NOMO-1 treated with dmso at 0.1 percent for 144 hours (cell line): Measurements from ENCODE around the gene VN1R5.
A peak's percentile ranks its signal among the peaks of the same experiment; 100 is the strongest.
"Not testable (repeated sequence)": the region's sequence is repeated elsewhere in the genome, so short reads cannot be mapped to it uniquely, and the experiment has no call there.

Experiments
- DNase-seq: peaks from one replicate; lab custom pipeline; 2025; ENCODE audit not compliant: unreplicated experiment; lab: John Stamatoyannopoulos, UW

VN1R5 gene

DNA sequence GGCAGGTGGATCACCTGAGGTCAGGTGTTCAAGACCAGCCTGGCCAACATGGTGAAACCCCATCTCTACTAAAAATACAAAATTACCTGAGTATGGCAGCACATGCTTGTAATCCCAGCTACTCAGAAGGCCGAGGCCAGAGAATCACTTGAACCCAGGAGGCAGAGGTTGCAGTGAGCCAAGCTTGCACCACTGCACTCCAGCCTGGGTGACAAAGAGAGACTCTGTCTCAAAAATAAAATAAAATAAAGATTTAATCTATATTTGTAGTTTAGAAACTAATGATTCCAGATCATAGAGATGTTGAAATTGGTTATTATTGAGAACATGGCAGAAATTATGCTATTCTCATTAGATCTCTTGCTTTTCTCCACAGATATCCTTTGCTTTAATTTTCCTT, at the start of gene VN1R5:
TSS of gene VN1R5 (plus strand) at position 301 of the 400 bp plus-strand sequence.
- not testable (repeated sequence) for DNase-seq

DNA sequence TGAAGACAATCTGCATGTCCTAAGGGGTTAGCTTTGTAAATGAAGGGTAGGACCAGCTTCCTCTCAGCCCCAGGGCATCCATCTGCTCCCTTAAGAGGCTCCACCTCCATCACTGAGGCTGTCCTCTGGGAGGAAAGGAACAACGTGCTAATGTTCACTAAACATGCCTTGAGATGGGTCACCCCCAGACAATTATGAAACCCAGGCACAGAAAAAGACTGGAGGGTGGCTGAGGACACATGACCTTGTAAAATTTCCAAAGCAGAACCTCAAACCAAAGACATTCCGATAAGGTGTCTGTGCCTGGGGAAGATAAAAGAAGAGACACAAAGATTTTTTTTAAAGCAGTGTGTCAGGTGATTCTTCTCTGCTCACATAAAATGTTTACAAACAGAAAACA, 46.5 kb upstream of the VN1R5 start:
- DNase-seq, result no peak

DNA sequence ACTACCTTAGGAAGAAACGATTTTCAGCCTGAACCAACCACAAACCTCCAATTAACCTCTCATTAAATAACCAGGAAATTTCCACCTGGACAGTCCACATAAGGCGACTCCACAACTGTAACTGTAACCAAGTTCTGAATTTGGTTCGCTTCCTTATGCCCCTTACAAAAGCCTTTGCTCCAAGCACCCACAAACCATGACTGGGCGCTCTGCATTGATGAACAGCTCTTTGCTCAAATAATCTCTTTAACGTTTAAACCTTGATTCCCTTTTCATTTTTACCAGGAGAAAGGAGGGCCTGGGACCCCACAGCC, 45.9 kb upstream of the VN1R5 start:
- DNase-seq, result no peak

DNA sequence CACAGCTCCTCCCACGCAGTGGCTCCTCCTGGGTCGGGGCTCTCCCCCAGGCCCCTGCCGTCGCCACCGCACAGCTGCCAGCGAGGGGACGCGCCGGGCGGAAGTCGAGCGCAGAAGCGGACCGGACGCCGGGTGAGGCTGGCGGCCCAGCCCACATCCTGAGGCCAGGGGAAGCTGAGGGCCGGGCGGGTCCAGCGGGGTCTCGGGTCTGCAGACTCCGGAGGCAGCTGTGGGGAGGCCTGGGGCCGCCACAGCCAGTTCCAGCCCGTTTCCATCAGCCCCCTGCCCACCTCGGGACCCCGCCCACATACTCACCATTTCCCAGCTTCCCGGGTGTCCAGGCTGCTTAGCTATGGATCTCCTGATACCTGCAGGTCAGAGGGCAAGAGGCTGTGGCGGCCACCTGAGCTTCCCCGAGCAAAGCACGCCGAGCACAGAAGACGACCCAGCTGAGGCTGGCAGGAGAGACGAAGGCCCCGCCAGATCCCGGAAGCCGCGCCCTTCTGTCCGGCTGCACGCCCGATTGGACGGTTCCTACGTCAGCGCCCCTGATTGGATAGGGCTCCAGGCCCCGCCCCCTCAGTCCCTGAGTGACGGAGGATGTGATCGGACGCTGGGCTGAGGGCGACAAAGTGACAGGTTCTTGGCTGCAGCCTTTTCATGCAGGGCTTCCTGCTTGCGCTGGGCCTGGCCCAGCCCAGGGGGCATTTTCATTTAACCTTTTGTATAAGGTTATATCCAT, 45.3 kb upstream of the VN1R5 start:
- DNase-seq, result peak; percentile 97

DNA sequence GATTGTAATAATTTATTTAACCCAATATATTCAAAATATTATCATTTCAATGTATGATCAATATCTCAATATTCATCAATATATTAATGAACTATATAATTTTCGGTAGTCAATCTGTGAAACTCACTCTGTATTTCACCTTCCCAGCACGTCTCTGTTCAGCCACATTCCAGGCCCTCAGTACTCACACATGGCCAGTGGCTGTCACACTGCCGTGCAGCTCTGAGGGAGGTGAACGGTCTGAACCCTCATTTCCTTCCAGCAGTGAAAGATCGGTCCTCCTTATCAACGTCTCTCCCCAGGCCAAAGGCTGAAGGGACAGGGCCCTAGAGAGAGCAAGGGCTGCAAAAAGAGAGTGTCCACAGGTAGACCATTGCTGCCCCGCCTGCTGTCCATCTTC, 44.5 kb upstream of the VN1R5 start:
- no peak for DNase-seq

DNA sequence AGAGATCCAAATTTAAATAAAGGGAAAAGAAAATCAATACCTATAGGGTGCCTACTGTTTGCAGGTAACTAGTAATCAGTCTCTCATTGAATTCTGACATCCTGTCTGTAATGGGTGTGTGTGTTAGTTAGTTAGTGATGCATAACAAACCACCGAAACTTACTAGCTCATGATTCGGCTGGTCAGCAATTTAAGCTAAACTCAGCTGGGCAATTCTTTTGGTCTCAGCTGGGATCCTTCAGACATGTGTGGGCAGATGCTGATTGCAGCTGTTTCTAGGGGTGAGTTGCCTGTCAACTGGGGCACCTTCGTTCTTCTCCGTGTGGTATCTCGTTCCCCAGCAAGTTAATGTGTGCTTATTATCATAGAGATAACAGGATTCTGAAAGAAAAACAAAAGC, 43.9 kb upstream of the VN1R5 start:
- DNase-seq, result no peak

DNA sequence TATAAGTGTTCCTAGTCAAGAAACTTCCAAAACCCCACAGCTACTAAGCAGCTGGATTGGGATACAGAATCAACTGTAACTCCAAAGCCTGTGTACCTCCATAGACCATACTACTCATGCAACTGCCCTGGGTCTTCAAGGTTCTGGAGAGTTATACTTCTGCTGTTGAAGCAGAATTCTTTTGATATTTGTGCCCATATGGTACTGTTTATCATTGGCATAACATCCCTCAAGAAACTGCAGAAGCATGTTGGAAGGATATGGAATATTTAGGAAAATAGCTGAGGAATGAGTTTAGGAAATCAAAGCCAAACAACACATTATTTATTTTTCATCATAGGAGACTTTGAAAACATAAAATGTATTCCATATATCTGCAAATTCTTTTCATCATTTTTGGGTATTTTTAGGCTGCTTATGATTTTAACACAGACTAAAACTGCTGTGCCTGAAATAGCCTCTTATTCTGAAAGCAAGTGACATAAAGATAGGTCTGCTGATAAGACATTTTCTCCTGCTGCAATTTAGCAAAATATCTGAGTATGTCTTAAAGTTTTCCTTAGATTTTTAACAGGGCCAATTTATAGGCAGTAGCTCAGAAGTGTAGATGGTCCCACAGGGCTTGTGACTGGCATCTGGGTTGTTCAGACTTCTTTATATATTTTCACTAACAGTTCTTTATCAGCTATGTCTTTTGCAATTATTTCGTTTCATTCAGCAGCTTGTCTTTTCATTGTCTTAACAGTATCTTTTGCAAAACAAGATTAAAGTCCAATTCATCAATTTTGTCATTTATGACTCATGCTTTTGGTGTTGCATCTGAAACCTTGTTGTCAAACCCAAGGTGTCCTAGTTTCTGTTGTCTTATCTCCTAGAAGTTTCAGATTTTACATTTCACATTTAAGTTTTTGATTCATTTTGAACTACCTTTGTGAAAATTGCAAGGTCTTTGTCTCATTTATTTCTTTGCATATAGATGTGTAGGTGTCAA, 43.0 kb upstream of the VN1R5 start:
- no peak for DNase-seq

DNA sequence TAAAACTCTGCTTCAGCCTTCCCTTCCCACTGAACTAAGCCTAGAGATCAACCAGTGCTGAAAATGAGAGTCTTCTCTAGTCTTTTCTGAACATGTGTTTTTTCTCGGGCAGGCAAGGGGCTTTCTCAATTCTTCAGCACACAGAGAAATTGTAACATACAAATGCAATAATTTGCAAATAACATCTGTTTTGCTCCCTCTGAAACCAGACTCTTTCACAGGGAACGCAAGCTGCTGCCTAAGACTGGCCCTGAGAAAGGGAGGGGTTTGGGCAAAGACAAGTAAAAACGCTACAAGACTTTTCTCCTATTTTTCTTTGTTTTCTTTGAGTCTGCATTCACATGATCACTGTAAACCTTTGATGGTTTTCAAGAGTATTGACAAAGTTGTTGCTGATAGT, 39.6 kb upstream of the VN1R5 start:
- DNase-seq, result no peak

DNA sequence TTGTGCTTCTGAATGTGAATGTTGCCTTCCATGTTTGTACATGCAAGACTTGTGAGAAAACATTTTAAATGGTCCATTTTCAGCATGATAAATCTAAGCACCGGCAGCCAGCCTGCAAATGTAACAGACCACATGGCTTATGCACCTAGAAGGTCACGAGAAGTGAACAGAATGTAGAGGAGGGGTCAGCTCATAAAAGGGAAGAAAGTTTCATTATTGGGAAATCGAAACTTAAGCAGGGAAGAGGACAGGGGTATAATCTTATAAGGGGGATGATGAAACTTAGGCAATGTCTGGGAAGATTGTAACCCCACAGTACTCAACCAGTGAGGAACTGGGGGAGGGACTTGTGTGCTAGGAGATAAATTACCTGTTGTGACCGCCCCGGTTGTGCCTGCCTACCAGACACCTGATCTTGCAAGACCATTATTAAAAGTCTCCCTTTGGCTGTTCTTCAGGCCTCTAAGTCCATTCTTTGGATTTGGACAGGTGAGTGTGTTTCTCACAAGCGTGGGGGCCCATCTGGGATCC, 37.7 kb upstream of the VN1R5 start:
- DNase-seq, result peak; percentile 51

DNA sequence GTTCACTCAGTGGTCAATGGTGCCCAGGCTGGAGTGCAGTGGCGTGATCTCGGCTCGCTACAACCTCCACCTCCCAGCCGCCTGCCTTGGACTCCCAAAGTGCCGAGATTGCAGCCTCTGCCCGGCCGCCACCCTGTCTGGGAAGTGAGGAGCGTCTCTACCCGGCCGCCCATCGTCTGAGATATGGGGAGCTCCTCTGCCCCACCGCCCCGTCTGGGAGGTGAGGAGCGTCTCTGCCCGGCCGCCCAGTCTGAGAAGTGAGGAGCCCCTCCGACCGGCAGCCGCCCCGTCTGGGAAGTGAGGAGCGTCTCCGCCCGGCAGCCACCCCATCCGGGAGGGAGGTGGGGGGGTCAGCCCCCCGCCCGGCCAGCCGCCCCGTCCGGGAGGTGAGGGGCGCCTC, 35.6 kb upstream of the VN1R5 start:
- DNase-seq, result not testable (repeated sequence)

DNA sequence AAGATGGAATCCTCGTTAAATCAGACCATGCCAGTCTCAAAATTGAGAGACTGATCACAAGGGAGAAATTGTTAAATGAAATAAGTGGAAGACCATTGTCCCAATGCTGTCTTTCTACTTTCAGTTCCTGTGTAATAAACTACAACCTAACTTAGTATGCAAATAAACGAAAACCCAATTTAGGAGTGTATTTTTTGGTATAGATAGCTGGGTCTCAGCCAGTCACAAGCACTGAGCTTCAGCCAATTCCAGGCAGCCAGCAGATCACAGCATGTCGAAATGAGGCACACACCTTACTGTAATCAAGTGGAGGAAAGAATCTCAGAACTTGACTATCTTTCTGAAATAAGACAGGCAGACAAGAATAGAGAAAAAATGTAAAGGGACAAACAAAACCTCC, 33.0 kb upstream of the VN1R5 start:
- no peak for DNase-seq

DNA sequence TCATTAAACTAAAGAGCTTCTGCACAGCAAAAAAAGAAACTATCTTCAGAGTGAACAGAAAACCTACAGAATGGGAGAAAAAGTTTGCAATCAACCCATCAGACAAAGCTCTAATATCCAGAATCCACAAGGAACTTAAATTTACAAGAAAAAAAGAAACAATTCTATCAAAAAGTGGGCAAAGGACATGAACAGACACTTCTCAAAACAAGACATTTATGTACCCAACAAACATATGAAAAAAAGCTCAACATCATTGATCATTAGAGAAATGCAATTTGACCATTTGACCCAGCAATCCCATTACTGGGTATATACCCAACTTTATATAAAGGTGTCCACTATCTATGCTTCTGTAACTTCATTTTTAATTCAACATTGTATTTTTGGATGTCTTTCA, 31.1 kb upstream of the VN1R5 start:
- DNase-seq, result no peak

DNA sequence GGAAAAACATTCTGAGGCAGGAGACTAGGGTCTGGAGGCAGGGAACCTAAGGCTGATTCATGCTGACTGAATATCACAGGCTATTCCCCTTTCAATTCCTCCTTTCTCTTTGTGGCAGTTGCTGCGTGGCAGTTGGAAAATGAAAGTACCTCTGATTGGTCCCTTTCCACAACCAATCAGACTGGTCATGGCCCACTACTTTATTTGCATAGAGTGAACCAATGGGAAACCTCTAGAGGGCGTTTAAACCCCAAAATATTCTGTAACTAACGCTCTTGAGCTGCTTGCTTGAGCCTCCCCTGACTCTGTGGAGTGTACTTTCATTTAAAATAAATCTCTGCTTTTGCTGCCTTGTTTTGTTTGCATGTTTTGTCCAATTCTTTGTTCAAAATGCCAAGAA, 27.7 kb upstream of the VN1R5 start:
- no peak for DNase-seq

DNA sequence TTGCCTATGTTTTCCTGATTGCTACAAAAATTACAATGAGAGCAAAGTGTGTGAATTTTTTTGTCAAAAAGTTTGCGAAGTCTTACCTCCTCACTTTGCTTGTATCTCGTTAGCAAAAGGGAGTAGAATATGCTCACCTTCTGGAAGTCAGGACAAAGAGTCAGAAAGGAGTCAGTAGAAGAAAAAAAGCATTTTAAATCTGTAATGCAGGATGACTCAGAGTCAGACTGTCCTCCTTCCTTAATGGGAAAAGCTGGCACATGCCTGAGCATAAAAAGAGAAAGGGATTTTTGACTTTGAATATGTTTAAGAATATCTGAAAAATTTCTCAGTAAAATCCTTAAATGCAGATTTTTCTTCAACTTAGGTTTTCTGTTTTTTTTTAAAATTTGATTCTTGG, 14.2 kb upstream of the VN1R5 start:
- no peak for DNase-seq

DNA sequence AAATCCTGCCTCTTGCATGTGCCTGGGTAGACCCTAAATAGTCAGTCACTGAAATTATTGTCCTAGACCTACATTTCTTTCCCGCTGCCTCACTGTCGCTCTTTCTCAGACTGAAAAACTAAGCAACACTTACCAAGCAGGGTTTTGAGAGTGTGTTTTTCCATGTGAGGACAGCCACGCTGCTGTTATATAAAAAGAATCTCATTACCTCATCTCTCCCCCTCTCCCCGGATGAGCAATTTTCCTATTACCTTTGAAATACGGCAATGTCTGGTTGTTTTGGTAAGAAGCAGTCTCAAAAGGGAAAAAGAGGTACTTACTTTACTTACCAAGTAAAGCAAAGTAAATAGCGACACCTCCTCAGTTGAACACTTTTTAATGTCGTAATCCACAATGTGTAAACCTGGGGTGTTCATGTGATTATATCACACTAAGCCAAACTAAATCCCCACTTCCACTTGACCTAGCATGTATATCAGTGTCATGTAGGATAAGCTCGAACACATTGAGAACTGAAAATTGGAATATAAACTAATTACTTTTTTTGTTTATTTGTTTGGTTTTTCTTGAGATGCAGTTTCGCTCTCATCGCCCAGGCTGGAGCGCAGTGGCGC, 12.2 kb upstream of the VN1R5 start:
- DNase-seq, result no peak

DNA sequence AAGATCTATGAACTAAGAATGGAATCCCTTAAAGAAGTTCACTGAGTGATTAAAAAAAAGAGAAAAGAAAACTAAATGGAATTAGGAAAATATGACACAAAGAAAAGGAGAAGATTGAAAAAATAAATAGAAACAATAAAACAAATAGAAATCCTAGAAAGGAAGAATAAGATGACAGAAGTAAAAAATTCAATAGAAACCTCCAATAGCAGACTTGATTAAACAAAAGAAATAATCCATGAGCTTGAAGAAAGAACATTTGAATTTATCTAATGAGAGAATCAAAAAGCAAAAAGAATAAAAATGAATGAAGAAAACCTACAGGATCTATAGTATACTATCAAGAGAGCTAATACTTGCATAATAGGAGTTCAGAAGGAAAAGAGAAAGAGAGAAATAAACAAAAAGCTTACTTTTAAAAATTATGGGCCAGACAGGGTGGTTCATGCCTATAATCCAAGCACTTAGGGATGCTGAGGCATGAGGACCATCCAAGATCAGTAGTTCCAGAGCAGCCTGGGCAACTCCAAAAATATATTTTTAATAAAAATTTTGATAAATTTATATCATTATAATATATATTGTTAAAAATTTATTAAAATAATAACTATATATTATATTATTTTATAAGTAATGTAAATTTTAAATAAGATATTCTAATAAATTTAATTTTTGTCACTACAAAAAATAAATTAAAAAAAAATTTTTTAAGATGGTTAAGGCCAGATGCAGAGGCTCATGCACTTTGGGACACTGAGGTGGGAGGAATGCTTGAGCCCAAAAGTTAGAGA, 9.4 kb upstream of the VN1R5 start:
- DNase-seq, result no peak

DNA sequence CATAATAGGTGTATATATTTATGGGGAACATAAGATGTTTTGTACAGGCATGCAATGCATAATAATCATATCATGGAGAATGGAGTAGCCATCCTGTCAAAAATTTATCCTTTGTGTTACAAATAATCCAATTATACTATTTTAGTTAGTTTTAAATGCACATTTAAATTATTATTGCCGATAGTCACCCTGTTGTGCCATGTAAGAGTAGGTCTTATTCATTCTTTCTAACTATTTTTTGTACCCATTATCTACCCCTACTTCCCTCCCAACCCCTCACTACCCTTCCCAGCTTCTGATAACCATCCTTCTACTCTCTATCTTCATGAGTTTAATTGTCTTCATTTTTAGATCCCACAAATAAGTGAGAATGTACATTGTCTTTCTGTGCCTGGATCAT, 8.3 kb upstream of the VN1R5 start:
- no peak for DNase-seq

DNA sequence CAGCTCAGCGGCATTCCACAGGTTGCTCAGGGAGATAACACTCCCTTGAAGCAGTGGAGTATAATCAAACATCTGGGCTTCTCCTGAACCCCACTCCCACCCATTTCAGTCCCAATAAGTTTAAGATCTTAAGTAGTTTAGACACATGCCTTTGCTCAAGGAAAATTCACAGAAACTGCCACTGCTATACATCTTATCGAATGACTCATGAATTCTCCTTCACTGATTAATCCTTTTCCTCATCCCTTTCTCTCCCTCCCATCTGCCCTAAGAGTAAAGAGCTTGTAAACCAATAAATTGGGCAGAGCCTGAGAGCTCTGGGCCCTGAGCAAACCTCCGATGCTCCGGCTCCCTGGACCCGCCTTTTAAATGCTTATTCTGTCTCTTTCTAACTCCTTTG, 10.2 kb downstream of the VN1R5 start:
- DNase-seq, result no peak

DNA sequence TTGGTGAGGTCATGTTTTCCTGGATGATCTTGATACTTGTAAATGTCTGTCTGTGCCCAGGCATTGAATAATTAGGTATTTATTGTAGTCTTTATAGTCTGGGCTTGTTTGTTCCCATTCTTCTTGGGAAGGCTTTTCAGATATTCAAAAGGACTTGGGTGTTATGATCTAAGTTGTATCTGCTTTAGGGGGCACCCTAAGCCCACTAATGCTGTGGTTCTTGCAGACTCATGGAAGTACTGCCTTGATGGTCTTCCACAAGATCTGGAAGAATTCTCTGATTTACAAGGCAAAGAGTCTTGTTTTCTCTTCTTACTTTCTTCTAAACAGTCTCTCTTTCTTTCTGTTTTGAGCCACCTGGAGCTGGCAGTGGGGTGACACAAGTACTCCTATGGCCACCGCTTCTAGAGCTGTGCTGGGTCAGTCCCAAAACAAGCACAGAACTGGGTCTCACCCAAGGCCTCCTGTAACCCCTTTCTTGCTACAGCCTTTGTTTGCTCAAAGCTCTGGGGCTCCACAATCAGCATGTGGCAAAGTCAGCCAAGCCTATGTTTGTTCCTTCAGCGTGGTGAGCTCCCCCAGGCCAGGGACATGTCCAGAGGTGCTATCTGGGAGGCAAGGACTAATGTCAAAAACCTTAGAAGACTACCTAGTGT, 12.6 kb downstream of the VN1R5 start:
- DNase-seq, result no peak

DNA sequence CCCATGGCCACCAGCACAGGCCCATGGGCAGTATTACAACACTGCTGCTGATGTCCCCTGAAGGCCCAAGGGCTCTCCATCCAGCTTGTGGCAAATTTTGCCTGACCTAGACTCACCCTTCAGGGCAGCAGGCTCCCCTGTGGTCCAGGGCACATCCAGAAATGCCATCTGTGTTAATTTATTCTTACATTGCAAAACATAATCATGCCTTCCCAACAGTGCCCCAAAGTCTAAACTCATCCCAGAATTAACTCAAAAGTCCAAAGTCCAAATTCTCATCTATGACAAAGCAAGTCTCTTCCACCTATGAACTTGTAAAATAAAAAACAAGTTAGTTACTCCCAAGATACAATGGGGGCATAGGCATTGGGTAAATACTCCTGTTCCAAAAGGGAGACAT, 13.3 kb downstream of the VN1R5 start:
- no peak for DNase-seq
